HCT116 (cell line): Measurements from ENCODE around the gene TSPAN15.

Source experiments
- CTCF ChIP-seq, 3 experiments: fragments of 200-600 bp in 1 of 3; sonication (generic) in 1 of 3; IDR thresholded peaks in 2 of 3; conservative IDR thresholded peaks in 1 of 3; 2 replicates each; pipeline ENCODE4 v1.5.1; 2012 to 2017; ENCODE audit warnings: low read depth in 2 of 3, low read length in 2 of 3, antibody characterized with exemption in 1 of 3, borderline replicate concordance in 1 of 3, control low read depth in 1 of 3, mild to moderate bottlenecking in 1 of 3, mixed read lengths in 1 of 3, mixed run types in 1 of 3, moderate library complexity in 1 of 3; ENCODE audit not compliant: insufficient read depth in 1 of 3
- ELF1 ChIP-seq: IDR thresholded peaks from 2 replicates; pipeline ENCODE4 v1.6.1; 2012; ENCODE audit warnings: low read depth, borderline replicate concordance
- EZH2 ChIP-seq: fragments of 200-600 bp; sonication (generic); IDR thresholded peaks from 2 replicates; pipeline ENCODE4 v1.6.1; 2017; ENCODE audit warnings: antibody characterized with exemption, mixed run types
- EZH2phosphoT487 ChIP-seq: fragments of 200-600 bp; IDR thresholded peaks from 2 replicates; pipeline ENCODE4 v1.6.1; 2018; ENCODE audit warnings: antibody characterized with exemption, borderline replicate concordance
- JUND ChIP-seq: IDR thresholded peaks from 2 replicates; pipeline ENCODE4 v1.6.1; 2012
- POLR2AphosphoS5 ChIP-seq: IDR thresholded peaks from 2 replicates; pipeline ENCODE4 v1.6.1; 2011; ENCODE audit warnings: mild to moderate bottlenecking, low read depth, low read length, moderate library complexity
- SP1 ChIP-seq: IDR thresholded peaks from 2 replicates; pipeline ENCODE4 v1.6.1; 2012; ENCODE audit warnings: low read depth
- SRF ChIP-seq: IDR thresholded peaks from 2 replicates; pipeline ENCODE4 v1.6.1; 2012; ENCODE audit warnings: low read depth

GRCh38 chr10:69549959-69550358 lies 98.7 kb downstream of the TSPAN15 start:
- no peak for TF ChIP-seq CTCF (IDR thresholded peaks at IDR 0.05 in 2 of 3, conservative IDR thresholded peaks at IDR 0.05 in 1 of 3; ENCODE audit: borderline replicate concordance in 1 of 3, insufficient read depth in 1 of 3, low read depth in 2 of 3, low read length in 2 of 3)
- TF ChIP-seq SRF, result no peak
- TF ChIP-seq POLR2AphosphoS5, result no peak
- TF ChIP-seq JUND, result no peak
- no peak for TF ChIP-seq ELF1
- no peak for TF ChIP-seq EZH2phosphoT487
- TF ChIP-seq SP1, result no peak
- TF ChIP-seq EZH2, result no peak
